Measurements from ENCODE around the gene DLGAP4.

DLGAP4 gene

GRCh38 chr20:36569847-36570429, 263.8 kb downstream of the DLGAP4 start:
- H3K27me3 ChIP-seq (replicated peaks; ENCODE audit: control insufficient read depth, insufficient read depth, low read length), result no peaks in the 10 kb centered on the region
- no peak overlapping the region for H3K4me3 ChIP-seq (replicated peaks; ENCODE audit: low read depth, low read length)
- TF ChIP-seq, protein P1, sequence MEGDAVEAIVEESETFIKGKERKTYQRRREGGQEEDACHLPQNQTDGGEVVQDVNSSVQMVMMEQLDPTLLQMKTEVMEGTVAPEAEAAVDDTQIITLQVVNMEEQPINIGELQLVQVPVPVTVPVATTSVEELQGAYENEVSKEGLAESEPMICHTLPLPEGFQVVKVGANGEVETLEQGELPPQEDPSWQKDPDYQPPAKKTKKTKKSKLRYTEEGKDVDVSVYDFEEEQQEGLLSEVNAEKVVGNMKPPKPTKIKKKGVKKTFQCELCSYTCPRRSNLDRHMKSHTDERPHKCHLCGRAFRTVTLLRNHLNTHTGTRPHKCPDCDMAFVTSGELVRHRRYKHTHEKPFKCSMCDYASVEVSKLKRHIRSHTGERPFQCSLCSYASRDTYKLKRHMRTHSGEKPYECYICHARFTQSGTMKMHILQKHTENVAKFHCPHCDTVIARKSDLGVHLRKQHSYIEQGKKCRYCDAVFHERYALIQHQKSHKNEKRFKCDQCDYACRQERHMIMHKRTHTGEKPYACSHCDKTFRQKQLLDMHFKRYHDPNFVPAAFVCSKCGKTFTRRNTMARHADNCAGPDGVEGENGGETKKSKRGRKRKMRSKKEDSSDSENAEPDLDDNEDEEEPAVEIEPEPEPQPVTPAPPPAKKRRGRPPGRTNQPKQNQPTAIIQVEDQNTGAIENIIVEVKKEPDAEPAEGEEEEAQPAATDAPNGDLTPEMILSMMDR (IDR thresholded peaks at IDR 0.05; ENCODE audit: insufficient read depth, low read length, poor library complexity, severe bottlenecking), result no peak
- no peaks in the 10 kb centered on the region for H3K36me3 ChIP-seq (ENCODE audit: control insufficient read depth, insufficient read depth, low read length)
- no peak for DNase-seq (ENCODE audit: extremely low read depth, insufficient read length)

DNA sequence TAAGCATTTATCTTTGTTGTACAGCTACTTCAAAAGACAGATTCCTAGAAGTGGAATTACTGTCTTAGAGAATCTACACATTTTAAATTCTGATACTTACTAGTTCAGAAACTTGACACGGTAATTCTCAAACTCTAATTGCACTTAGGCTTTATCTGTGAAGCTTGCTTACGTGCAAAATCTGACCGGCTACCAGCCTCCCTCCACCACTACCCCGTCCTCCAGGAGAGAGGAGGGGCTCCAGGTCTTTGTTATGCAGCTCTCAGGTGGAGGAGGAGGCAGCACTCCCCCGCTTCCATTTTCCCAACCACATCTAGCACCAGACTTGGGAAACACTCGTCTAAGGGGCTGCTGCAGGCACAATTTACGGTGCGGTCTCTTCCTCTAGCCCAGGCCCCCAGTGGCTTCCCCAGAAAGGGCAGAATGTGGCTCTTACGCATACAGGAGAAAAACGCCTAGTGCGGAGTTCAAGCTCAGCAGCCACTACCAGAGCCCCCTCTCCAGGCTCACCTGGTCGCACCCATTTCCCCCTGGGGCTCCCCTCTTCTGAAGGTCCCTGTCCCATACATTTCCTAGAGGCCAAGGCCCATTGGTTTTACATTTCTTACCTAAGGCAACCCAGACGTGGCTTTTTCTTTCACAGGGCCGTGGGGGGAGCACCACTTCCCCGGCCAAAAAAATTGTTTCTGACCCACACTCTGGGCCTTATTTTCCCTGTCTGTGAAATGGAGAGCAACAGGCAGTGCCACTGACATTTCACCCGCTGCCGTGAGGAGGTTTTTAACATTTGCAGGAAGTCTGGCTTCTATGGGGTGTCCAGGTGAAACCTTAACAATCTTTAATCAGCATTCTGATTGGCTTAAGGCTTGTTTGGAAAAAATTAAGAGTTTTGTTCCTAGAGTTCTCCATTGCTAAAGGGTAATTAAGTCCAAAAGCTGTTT, 265.7 kb downstream of the DLGAP4 start:
- no peaks in the 10 kb centered on the region; the same call in 1 of the 2 replicates for H3K36me3 ChIP-seq (ENCODE audit: control insufficient read depth, insufficient read depth, low read length)
- no peaks in the 10 kb centered on the region for H3K27me3 ChIP-seq (replicated peaks; ENCODE audit: control insufficient read depth, insufficient read depth, low read length)
- TF ChIP-seq, protein P1 (IDR thresholded peaks at IDR 0.05; ENCODE audit: insufficient read depth, low read length, poor library complexity, severe bottlenecking), result no peak
- DNase-seq (ENCODE audit: extremely low read depth, insufficient read length), result no peak
- peak overlapping the region; percentile 93 for H3K4me3 ChIP-seq (replicated peaks; ENCODE audit: low read depth, low read length)

DNA sequence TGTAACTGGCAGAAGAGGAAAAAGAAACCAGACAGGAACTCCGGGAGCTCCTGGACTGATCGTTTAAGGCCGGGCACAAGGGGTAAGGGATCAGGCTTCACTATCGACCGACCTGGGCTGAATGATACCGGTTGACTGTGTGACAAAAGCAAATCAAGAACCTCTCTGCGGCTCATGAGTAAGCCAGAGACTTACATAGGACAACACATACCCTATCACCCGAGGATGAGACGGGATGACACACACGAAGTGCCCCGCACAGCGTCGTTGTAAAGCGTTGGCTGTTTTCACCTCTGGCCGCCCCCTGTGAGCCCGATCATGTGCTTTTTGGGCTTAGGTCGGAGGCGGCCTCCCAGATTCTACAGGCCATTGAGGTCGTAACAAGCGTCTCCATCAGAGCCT, 266.6 kb downstream of the DLGAP4 start:
- DNase-seq (ENCODE audit: extremely low read depth, insufficient read length), result no peak

GRCh38 chr20:36573103-36573797, 267.1 kb downstream of the DLGAP4 start, which contains the start of gene TGIF2:
TGIF2 (plus strand) TSS chr20:36573597; CDS start chr20:36578775, 5,178 bp downstream.
- DNase-seq (ENCODE audit: extremely low read depth, insufficient read length), result peak; percentile 92
- TF ChIP-seq, protein P1 (IDR thresholded peaks at IDR 0.05; ENCODE audit: insufficient read depth, low read length, poor library complexity, severe bottlenecking), result no peak

More for the DNA sequence above, 266.6 kb downstream of the DLGAP4 start:
- TF ChIP-seq, protein P1 (IDR thresholded peaks at IDR 0.05; ENCODE audit: insufficient read depth, low read length, poor library complexity, severe bottlenecking), result no peak
- Histone ChIP-seq H3K4me3 (replicated peaks; ENCODE audit: low read depth, low read length) (peak overlapping the region; percentile 93), H3K27me3 (replicated peaks; ENCODE audit: control insufficient read depth, insufficient read depth, low read length) (no peaks in the 10 kb centered on the region), H3K36me3 (ENCODE audit: control insufficient read depth, insufficient read depth, low read length) (no peaks in the 10 kb centered on the region; the same call in 1 of the 2 replicates)

DNA sequence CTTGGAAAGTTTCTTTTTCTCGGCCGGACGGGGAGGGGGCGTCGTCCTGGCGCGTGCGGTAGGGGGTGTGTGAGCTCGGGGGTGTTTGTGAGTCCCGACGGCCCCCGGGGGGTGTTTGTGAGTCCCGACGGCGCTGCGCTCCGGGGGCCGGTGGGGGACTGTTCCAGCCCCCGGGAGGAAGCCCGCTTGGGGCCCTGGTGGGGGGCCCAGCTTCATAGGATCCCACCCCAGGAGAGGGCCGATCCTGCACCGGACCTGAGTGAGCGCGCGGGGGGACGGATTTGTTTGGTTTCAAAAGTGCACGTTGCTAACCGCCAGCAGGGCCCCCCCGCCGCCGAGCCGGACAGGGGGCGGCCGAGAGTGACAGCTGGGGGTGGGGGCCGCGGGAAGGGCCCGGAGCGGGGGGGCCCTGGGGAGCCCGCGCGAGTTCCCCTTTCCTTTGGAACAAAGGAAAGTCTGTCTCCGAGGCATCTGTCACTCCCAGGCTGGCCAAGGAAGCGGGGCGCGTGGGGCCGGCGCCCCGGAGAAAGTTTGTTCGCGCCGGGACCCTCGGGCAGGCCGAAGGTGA, 267.7 kb downstream of the DLGAP4 start:
- peak; percentile 55 for DNase-seq (ENCODE audit: extremely low read depth, insufficient read length)
- peak overlapping the region; percentile 93 for H3K4me3 ChIP-seq (replicated peaks; ENCODE audit: low read depth, low read length)

More at GRCh38 chr20:36573103-36573797, 267.1 kb downstream of the DLGAP4 start, which contains the start of gene TGIF2:
- H3K36me3 ChIP-seq (ENCODE audit: control insufficient read depth, insufficient read depth, low read length), result no peaks in the 10 kb centered on the region; the same call in 1 of the 2 replicates
- H3K27me3 ChIP-seq (replicated peaks; ENCODE audit: control insufficient read depth, insufficient read depth, low read length), result no peaks in the 10 kb centered on the region
- peak within 1 kb of the TSS; percentile 93 for H3K4me3 ChIP-seq (replicated peaks; ENCODE audit: low read depth, low read length)

More for the DNA sequence above, 267.7 kb downstream of the DLGAP4 start:
- peaks cover 4% of the 10 kb centered on the region for H3K36me3 ChIP-seq (ENCODE audit: control insufficient read depth, insufficient read depth, low read length)
- no peaks in the 10 kb centered on the region for H3K27me3 ChIP-seq (replicated peaks; ENCODE audit: control insufficient read depth, insufficient read depth, low read length)
- TF ChIP-seq, protein P1 (IDR thresholded peaks at IDR 0.05; ENCODE audit: insufficient read depth, low read length, poor library complexity, severe bottlenecking), result no peak
